HepG2 (cell line): ENCODE data around the gene ATAD3C. TPM values are rescaled to one million over a fixed set of nuclear protein-coding genes. Genes with fewer than 3 reads are reported as not detected.
A peak's percentile ranks its signal among the peaks of the same experiment; 100 is the strongest.

Experiments
- DR1 ChIP-seq: sonication (generic); formaldehyde crosslinking; IDR thresholded peaks from 2 replicates; pipeline ENCODE4 v1.8.0; 2021; ENCODE audit warnings: mild to moderate bottlenecking, missing genetic modification reagents, inconsistent platforms
- SALL1 ChIP-seq: sonication (generic); formaldehyde crosslinking; IDR thresholded peaks from 2 replicates; pipeline ENCODE4 v1.8.0; 2022; ENCODE audit warnings: mild to moderate bottlenecking, missing genetic modification reagents
- ZNF296 ChIP-seq: sonication (generic); formaldehyde crosslinking; conservative IDR thresholded peaks from 2 replicates; pipeline ENCODE4 v1.5.0; 2020; ENCODE audit warnings: mild to moderate bottlenecking, missing genetic modification reagents
- polyA plus RNA-seq, 8 experiments: library from polyadenylated mRNA; depleted of rRNA in 3 of 8; stranded (reverse) in 7 of 8; unstranded in 1 of 8; fragments of >200 nt; fragmentation: Illumina TruSeq in 4 of 8; extraction: Trizol in 4 of 8; gene quantifications; 2 replicates each; pipeline versions ENCODE4 v1.2.1 to v1.2.3, GENCODE V29; 2011 to 2016; ENCODE audit warnings: low read depth in 4 of 8, missing spikeins in 1 of 8, mixed read lengths in 1 of 8; ENCODE audit not compliant: insufficient read depth in 1 of 8
- total RNA-seq, 5 experiments: library from RNA; depleted of rRNA; stranded (reverse); fragments of >200 nt; fragmentation: Illumina TruSeq; extraction: Trizol; gene quantifications; 2 replicates each; pipeline ENCODE4 v1.2.3, GENCODE V29; 2016; ENCODE audit warnings: low read depth in 1 of 5
- TF ChIP-seq, protein P1 (sequence below): sonication (generic); formaldehyde crosslinking; IDR thresholded peaks from 2 replicates; pipeline ENCODE4 v1.4.0; 2020; ENCODE audit warnings: missing genetic modification reagents
- TF ChIP-seq, protein P2 (sequence below): sonication (generic); formaldehyde crosslinking; IDR thresholded peaks from 2 replicates; pipeline ENCODE4 v1.4.0; 2020; ENCODE audit warnings: mild to moderate bottlenecking, missing genetic modification reagents
- TF ChIP-seq, protein P3 (sequence below): sonication (generic); formaldehyde crosslinking; conservative IDR thresholded peaks from 2 replicates; pipeline ENCODE4 v1.8.0; 2022; ENCODE audit warnings: mild to moderate bottlenecking, moderate library complexity, missing genetic modification reagents
- TF ChIP-seq, protein P4 (sequence below): sonication (generic); formaldehyde crosslinking; IDR thresholded peaks from 2 replicates; pipeline ENCODE4 v1.5.1; 2020; ENCODE audit warnings: mild to moderate bottlenecking, missing genetic modification reagents, moderate library complexity
- TF ChIP-seq, protein P5 (sequence below): sonication (generic); formaldehyde crosslinking; IDR thresholded peaks from 2 replicates; pipeline ENCODE4 v1.8.1; 2023; ENCODE audit warnings: mild to moderate bottlenecking, inconsistent platforms, moderate library complexity, missing genetic modification reagents, borderline replicate concordance

ATAD3C gene
- total and polyA plus RNA-seq, 2 of the 13 experiments (the other 11 are each of a cell fraction or from before 2014, with no cell fraction given): 2.4 to 3.2 TPM

DNA sequence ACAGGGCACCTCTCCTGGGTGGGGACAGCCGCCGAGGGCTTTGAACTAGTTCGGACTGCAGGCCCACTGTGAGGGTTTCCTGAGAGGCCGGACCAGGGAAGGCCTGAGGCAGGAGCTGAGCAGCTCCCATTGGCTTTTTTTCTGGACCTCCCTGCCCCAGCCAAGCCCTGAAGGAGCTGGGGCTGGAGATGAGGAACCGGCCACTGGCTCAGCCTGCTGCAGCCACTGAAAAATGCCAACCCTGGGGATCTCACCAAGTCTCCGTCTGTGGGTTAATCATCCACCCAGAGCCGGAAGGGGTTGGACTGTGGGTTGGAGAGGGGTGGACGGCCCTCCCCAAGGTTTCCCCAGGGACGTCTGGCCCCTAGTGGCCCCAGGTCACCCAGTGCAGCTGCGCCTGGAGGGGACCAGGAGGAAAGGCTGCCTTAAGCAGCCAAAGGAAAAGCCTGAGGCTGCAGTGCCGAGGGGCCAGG lies 11.5 kb upstream of the ATAD3C start (continued):
- TF ChIP-seq, protein P1, sequence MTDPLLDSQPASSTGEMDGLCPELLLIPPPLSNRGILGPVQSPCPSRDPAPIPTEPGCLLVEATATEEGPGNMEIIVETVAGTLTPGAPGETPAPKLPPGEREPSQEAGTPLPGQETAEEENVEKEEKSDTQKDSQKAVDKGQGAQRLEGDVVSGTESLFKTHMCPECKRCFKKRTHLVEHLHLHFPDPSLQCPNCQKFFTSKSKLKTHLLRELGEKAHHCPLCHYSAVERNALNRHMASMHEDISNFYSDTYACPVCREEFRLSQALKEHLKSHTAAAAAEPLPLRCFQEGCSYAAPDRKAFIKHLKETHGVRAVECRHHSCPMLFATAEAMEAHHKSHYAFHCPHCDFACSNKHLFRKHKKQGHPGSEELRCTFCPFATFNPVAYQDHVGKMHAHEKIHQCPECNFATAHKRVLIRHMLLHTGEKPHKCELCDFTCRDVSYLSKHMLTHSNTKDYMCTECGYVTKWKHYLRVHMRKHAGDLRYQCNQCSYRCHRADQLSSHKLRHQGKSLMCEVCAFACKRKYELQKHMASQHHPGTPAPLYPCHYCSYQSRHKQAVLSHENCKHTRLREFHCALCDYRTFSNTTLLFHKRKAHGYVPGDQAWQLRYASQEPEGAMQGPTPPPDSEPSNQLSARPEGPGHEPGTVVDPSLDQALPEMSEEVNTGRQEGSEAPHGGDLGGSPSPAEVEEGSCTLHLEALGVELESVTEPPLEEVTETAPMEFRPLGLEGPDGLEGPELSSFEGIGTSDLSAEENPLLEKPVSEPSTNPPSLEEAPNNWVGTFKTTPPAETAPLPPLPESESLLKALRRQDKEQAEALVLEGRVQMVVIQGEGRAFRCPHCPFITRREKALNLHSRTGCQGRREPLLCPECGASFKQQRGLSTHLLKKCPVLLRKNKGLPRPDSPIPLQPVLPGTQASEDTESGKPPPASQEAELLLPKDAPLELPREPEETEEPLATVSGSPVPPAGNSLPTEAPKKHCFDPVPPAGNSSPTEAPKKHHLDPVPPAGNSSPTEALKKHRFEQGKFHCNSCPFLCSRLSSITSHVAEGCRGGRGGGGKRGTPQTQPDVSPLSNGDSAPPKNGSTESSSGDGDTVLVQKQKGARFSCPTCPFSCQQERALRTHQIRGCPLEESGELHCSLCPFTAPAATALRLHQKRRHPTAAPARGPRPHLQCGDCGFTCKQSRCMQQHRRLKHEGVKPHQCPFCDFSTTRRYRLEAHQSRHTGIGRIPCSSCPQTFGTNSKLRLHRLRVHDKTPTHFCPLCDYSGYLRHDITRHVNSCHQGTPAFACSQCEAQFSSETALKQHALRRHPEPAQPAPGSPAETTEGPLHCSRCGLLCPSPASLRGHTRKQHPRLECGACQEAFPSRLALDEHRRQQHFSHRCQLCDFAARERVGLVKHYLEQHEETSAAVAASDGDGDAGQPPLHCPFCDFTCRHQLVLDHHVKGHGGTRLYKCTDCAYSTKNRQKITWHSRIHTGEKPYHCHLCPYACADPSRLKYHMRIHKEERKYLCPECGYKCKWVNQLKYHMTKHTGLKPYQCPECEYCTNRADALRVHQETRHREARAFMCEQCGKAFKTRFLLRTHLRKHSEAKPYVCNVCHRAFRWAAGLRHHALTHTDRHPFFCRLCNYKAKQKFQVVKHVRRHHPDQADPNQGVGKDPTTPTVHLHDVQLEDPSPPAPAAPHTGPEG (CRISPR knock-in tag): no peak
- TF ChIP-seq ZNF296 (CRISPR knock-in tag) (no peak), SALL1 (CRISPR knock-in tag) (peak; percentile 35; the same call in 1 of the 2 replicates), DR1 (CRISPR knock-in tag) (peak; percentile 62)
- TF ChIP-seq, protein P2, sequence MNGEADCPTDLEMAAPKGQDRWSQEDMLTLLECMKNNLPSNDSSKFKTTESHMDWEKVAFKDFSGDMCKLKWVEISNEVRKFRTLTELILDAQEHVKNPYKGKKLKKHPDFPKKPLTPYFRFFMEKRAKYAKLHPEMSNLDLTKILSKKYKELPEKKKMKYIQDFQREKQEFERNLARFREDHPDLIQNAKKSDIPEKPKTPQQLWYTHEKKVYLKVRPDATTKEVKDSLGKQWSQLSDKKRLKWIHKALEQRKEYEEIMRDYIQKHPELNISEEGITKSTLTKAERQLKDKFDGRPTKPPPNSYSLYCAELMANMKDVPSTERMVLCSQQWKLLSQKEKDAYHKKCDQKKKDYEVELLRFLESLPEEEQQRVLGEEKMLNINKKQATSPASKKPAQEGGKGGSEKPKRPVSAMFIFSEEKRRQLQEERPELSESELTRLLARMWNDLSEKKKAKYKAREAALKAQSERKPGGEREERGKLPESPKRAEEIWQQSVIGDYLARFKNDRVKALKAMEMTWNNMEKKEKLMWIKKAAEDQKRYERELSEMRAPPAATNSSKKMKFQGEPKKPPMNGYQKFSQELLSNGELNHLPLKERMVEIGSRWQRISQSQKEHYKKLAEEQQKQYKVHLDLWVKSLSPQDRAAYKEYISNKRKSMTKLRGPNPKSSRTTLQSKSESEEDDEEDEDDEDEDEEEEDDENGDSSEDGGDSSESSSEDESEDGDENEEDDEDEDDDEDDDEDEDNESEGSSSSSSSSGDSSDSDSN: peak; percentile 76
- TF ChIP-seq, protein P3, sequence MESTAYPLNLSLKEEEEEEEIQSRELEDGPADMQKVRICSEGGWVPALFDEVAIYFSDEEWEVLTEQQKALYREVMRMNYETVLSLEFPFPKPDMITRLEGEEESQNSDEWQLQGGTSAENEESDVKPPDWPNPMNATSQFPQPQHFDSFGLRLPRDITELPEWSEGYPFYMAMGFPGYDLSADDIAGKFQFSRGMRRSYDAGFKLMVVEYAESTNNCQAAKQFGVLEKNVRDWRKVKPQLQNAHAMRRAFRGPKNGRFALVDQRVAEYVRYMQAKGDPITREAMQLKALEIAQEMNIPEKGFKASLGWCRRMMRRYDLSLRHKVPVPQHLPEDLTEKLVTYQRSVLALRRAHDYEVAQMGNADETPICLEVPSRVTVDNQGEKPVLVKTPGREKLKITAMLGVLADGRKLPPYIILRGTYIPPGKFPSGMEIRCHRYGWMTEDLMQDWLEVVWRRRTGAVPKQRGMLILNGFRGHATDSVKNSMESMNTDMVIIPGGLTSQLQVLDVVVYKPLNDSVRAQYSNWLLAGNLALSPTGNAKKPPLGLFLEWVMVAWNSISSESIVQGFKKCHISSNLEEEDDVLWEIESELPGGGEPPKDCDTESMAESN: peak; percentile 53; the same call in 1 of the 2 replicates
- TF ChIP-seq, protein P4, sequence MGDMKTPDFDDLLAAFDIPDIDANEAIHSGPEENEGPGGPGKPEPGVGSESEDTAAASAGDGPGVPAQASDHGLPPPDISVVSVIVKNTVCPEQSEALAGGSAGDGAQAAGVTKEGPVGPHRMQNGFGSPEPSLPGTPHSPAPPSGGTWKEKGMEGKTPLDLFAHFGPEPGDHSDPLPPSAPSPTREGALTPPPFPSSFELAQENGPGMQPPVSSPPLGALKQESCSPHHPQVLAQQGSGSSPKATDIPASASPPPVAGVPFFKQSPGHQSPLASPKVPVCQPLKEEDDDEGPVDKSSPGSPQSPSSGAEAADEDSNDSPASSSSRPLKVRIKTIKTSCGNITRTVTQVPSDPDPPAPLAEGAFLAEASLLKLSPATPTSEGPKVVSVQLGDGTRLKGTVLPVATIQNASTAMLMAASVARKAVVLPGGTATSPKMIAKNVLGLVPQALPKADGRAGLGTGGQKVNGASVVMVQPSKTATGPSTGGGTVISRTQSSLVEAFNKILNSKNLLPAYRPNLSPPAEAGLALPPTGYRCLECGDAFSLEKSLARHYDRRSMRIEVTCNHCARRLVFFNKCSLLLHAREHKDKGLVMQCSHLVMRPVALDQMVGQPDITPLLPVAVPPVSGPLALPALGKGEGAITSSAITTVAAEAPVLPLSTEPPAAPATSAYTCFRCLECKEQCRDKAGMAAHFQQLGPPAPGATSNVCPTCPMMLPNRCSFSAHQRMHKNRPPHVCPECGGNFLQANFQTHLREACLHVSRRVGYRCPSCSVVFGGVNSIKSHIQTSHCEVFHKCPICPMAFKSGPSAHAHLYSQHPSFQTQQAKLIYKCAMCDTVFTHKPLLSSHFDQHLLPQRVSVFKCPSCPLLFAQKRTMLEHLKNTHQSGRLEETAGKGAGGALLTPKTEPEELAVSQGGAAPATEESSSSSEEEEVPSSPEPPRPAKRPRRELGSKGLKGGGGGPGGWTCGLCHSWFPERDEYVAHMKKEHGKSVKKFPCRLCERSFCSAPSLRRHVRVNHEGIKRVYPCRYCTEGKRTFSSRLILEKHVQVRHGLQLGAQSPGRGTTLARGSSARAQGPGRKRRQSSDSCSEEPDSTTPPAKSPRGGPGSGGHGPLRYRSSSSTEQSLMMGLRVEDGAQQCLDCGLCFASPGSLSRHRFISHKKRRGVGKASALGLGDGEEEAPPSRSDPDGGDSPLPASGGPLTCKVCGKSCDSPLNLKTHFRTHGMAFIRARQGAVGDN (CRISPR knock-in tag): peak; percentile 67
- TF ChIP-seq, protein P5, sequence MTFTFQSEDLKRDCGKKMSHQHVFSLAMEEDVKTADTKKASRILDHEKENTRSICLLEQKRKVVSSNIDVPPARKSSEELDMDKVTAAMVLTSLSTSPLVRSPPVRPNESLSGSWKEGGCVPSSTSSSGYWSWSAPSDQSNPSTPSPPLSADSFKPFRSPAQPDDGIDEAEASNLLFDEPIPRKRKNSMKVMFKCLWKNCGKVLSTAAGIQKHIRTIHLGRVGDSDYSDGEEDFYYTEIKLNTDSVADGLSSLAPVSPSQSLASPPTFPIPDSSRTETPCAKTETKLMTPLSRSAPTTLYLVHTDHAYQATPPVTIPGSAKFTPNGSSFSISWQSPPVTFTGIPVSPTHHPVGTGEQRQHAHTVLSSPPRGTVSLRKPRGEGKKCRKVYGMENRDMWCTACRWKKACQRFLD (CRISPR knock-in tag): no peak
